ENCODE results near the gene EFCAB14.

The EFCAB14 gene, protein sequence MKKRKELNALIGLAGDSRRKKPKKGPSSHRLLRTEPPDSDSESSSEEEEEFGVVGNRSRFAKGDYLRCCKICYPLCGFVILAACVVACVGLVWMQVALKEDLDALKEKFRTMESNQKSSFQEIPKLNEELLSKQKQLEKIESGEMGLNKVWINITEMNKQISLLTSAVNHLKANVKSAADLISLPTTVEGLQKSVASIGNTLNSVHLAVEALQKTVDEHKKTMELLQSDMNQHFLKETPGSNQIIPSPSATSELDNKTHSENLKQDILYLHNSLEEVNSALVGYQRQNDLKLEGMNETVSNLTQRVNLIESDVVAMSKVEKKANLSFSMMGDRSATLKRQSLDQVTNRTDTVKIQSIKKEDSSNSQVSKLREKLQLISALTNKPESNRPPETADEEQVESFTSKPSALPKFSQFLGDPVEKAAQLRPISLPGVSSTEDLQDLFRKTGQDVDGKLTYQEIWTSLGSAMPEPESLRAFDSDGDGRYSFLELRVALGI

DNA sequence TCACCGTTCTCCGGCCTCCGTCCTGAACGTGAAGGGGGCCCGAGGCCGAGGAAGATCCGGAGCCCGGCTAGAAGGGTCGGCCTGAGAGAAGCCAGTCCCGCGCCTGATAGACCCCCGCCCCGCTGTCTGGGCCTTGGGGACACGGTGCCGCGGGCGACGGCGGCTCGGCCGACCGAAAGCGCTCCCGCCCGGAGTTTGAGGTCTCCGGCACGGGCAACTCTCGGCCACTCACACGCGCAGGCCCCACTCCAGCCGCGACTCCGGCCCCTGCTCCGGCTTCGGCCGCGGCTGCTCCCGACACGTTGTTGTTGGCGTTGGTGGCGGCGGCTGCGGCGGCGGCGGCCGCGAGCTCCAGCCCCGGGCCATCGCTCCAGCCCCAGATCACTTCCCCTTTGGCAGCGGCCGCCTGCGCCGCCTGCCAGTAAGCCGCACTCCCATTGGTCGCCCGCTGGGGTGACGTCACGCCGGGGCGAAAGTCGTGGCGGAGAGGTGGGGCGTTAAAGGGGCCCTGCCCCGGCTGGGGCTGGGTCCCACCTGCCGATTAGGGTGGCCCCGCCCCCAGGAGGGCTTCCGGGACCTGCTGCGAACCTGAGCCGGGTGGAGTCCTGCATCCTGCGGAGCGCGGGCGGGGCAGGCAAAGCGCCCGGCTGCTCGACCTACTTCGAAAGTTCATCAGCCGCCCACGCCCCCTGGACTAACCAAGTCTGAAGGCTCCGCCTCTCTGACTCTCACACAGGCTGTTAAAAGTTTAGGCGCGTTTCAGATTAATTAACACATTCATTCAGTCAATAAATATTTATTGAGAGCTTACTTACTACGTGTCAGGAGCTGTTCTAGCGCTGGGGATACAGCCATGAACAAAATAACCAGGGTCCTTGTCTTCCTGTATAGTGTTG lies at the start of gene EFCAB14:
Gene EFCAB14, minus strand, starts transcription at position 388 of the 896 bp plus-strand sequence. CDS start 1,027 bp downstream, outside the sequence.
- Histone ChIP-seq H3K9me3 (ENCODE audit: low read depth, low read length) (no peaks in the 10 kb centered on the region), H3K9ac (ENCODE audit: insufficient read length) (peak within 1 kb of the TSS; percentile 84), H3K4me3 (peak within 1 kb of the TSS; percentile 95), H3K27ac (no peak within 1 kb of the TSS), H3K36me3 (ENCODE audit: insufficient read depth, low read length) (peaks cover 20% of the 10 kb centered on the region)
- TF ChIP-seq FOXP2 (optimal IDR thresholded peaks at IDR 0.05; ENCODE audit: control extremely low read depth, extremely low read length, insufficient read depth) (no peak), POLR2AphosphoS5 (IDR thresholded peaks at IDR 0.05; ENCODE audit: borderline replicate concordance, low read depth, low read length) (peak; percentile 70)
- peak; percentile 12 for DNase-seq (ENCODE audit: low read depth, low spot score)

DNA sequence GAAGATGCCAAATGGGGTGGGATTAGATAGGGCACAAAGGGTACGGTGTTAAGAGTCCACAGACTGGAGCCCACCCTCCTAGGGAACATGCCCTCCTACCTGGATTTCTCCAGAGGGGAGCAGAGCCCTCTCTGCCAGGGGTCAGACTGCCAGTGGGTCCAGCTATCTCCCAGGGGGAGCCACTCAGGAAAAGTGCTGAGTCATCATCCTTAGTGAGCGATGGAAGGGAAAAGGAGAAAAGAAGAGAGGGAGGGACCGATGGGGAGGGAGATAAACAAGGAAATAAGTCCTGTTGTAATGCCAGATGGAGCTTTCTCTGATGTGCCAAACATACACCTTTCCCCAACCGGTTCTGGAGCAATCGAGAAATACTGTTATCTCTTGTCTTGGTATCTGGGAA lies 49.5 kb upstream of the EFCAB14 start:
- H3K9me3 ChIP-seq (ENCODE audit: low read depth, low read length): peaks cover 6% of the 10 kb centered on the region; the same call in 1 of the 2 replicates
- H3K9ac ChIP-seq (ENCODE audit: insufficient read length): no peak overlapping the region
- TF ChIP-seq FOXP2 (optimal IDR thresholded peaks at IDR 0.05; ENCODE audit: control extremely low read depth, extremely low read length, insufficient read depth) (no peak), POLR2AphosphoS5 (IDR thresholded peaks at IDR 0.05; ENCODE audit: borderline replicate concordance, low read depth, low read length) (no peak), EZH2 (IDR thresholded peaks at IDR 0.05) (no peak)
- no peak for DNase-seq (ENCODE audit: low read depth, low spot score)
- H3K4me3 ChIP-seq: no peak overlapping the region
- H3K27ac ChIP-seq: no peak overlapping the region
- no peaks in the 10 kb centered on the region for H3K36me3 ChIP-seq (ENCODE audit: insufficient read depth, low read length)

DNA sequence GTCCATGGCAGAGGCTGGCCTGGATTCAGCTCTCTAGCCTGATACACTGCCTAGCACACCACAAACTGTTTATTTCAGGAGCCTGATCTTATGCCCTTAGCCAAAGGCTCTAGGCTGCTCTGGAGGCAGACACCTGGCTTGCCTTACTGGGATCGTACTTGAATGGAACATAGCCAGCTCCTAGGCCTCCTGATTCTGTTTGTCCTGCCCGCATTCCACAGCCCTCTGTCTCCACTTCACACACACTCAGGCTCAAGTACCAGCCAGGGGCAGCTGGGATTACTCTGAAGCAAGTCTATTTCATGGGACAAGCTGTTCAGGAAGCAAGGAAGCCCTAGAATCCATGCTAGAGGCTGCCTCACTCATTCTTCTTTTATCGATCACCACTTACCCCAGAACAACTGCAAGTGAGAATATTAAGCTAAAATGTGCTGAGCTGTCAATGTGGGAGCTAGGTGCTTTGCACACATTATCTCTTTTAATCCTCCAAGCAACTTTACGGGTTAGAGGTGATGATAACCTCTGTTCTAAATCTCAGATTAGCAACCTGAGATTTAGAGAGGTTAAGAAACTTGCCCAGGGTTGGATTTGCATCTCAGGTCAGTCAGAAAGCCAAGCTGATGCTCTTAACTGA lies 48.9 kb upstream of the EFCAB14 start:
- no peak for TF ChIP-seq EZH2 (IDR thresholded peaks at IDR 0.05)
- no peak for TF ChIP-seq FOXP2 (optimal IDR thresholded peaks at IDR 0.05; ENCODE audit: control extremely low read depth, extremely low read length, insufficient read depth)
- no peak for TF ChIP-seq POLR2AphosphoS5 (IDR thresholded peaks at IDR 0.05; ENCODE audit: borderline replicate concordance, low read depth, low read length)
- Histone ChIP-seq H3K36me3 (ENCODE audit: insufficient read depth, low read length) (no peaks in the 10 kb centered on the region), H3K9ac (ENCODE audit: insufficient read length) (no peak overlapping the region), H3K9me3 (ENCODE audit: low read depth, low read length) (peaks cover 6% of the 10 kb centered on the region; the same call in 1 of the 2 replicates), H3K27ac (no peak overlapping the region), H3K4me3 (no peak overlapping the region)
- no peak for DNase-seq (ENCODE audit: low read depth, low spot score)

DNA sequence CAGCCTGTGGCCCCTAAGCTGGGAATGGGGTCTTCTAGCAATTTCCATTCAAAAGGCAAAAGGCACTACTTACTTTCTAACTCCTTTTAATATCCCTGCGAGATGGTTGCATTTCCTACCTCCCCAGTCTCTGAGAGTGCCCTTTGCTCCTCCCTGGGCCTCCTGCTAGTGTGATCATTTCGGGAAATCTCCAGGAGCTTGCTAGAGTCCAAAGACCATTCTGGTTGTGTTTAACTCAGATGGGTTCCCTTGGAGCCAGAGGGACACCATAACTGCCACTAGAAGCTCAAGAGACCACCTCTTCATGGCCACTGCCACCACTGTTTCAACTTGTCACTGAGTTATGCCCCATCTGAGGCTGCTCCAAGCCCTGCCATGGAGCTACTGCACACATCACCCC lies 45.5 kb upstream of the EFCAB14 start:
- no peaks in the 10 kb centered on the region for H3K9me3 ChIP-seq (ENCODE audit: low read depth, low read length)
- H3K36me3 ChIP-seq (ENCODE audit: insufficient read depth, low read length): no peaks in the 10 kb centered on the region
- DNase-seq (ENCODE audit: low read depth, low spot score): no peak
- H3K27ac ChIP-seq: no peak overlapping the region
- TF ChIP-seq FOXP2 (optimal IDR thresholded peaks at IDR 0.05; ENCODE audit: control extremely low read depth, extremely low read length, insufficient read depth) (no peak), POLR2AphosphoS5 (IDR thresholded peaks at IDR 0.05; ENCODE audit: borderline replicate concordance, low read depth, low read length) (no peak), EZH2 (IDR thresholded peaks at IDR 0.05) (no peak)
- no peak overlapping the region for H3K4me3 ChIP-seq
- H3K9ac ChIP-seq (ENCODE audit: insufficient read length): no peak overlapping the region

DNA sequence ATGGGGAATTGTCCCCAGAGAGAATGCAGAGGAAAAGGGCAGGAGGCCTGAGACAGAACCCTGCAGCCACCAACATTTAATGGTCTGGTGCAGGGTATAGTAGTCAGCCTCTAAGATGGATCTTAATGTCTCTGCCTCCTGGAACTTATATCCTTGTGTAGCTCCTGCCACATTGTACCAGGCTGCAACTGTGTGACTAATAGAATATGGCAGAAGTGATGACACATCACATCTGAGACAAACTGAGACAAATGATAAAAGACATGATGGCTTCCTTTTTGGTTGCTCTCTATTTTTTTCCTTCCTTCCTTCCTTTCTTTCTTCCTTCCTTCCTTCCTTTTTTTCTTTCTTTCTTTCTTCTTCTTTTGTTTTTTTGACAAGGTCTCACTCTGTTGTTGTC lies 42.8 kb upstream of the EFCAB14 start:
- no peaks in the 10 kb centered on the region for H3K36me3 ChIP-seq (ENCODE audit: insufficient read depth, low read length)
- no peak overlapping the region for H3K4me3 ChIP-seq
- DNase-seq (ENCODE audit: low read depth, low spot score): no peak
- H3K9me3 ChIP-seq (ENCODE audit: low read depth, low read length): no peaks in the 10 kb centered on the region
- no peak overlapping the region for H3K27ac ChIP-seq
- H3K9ac ChIP-seq (ENCODE audit: insufficient read length): no peak overlapping the region
- TF ChIP-seq POLR2AphosphoS5 (IDR thresholded peaks at IDR 0.05; ENCODE audit: borderline replicate concordance, low read depth, low read length) (no peak), FOXP2 (optimal IDR thresholded peaks at IDR 0.05; ENCODE audit: control extremely low read depth, extremely low read length, insufficient read depth) (no peak), EZH2 (IDR thresholded peaks at IDR 0.05) (no peak)

DNA sequence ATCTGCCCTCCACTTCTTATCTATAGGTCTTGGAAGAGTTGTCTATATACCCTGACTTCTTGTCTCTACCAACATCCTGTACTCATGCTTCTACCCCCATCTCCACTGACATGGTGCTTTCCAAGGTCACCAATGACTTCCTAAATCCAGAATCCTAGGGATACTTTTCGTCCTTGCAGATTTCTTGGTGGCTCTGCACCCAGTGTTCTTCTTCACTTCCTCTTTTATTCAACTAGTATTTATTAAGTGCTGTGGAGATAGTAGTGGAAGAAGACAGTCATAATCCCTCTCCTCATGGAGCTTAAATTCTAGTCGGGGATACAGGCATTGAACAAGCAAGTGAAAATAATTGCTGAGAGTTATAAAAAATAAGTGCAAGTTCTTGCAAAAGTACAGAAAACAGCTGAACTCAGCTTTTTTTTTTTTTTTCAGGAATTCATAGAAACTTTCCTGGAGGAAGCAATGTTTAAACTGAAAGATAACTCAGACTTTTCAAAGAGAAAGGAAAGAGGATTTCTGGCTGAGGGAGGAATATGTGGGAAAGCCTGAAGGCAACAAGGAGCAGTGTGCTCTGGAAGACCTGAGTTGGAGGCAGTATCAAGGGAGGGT lies 41.7 kb upstream of the EFCAB14 start:
- no peaks in the 10 kb centered on the region for H3K9me3 ChIP-seq (ENCODE audit: low read depth, low read length)
- TF ChIP-seq FOXP2 (optimal IDR thresholded peaks at IDR 0.05; ENCODE audit: control extremely low read depth, extremely low read length, insufficient read depth) (no peak), POLR2AphosphoS5 (IDR thresholded peaks at IDR 0.05; ENCODE audit: borderline replicate concordance, low read depth, low read length) (no peak), EZH2 (IDR thresholded peaks at IDR 0.05) (no peak)
- no peaks in the 10 kb centered on the region for H3K36me3 ChIP-seq (ENCODE audit: insufficient read depth, low read length)
- H3K4me3 ChIP-seq: no peak overlapping the region
- no peak overlapping the region for H3K9ac ChIP-seq (ENCODE audit: insufficient read length)
- DNase-seq (ENCODE audit: low read depth, low spot score): no peak
- no peak overlapping the region for H3K27ac ChIP-seq

DNA sequence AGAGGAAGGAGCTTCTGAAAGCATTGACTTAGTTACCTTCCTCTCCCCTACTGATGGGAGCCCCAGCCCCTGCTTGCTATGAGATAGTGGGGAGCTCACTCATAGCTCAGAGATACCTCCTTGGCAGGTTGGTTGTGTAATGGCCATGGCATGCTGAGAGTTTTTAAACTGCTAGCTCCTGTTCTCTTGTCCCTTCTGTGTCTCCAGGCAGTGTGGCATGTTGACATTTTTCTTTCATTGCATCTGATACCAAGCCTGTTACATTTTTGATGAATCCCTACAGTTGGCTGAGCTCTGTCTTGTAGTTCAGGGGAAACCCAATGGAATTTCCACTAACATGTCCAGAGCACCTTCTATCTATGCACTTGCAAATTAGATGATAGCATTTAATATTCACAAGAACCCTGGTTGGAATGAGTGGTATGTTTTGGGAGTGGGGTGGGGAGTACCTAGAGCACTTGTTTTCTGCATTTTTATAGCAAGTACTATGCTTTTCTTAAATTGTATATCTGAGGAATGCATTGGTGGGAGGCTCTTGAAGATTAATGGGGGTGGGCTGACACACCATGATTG lies 39.1 kb upstream of the EFCAB14 start:
- TF ChIP-seq POLR2AphosphoS5 (IDR thresholded peaks at IDR 0.05; ENCODE audit: borderline replicate concordance, low read depth, low read length) (no peak), FOXP2 (optimal IDR thresholded peaks at IDR 0.05; ENCODE audit: control extremely low read depth, extremely low read length, insufficient read depth) (no peak), EZH2 (IDR thresholded peaks at IDR 0.05) (no peak)

More for the DNA sequence above, 39.1 kb upstream of the EFCAB14 start:
- no peaks in the 10 kb centered on the region for H3K36me3 ChIP-seq (ENCODE audit: insufficient read depth, low read length)
- no peak for DNase-seq (ENCODE audit: low read depth, low spot score)
- H3K4me3 ChIP-seq: no peak overlapping the region
- H3K27ac ChIP-seq: no peak overlapping the region
- H3K9ac ChIP-seq (ENCODE audit: insufficient read length): no peak overlapping the region
- no peaks in the 10 kb centered on the region for H3K9me3 ChIP-seq (ENCODE audit: low read depth, low read length)

All from SK-N-MC (cell line).